Neuron (in vitro differentiated cells): Measurements from ENCODE around the gene ITPK1.

Experiments used
- H2AFZ ChIP-seq: one replicate; pipeline ENCODE4 v1.6.1; 2013; ENCODE audit warnings: low read depth, mild to moderate bottlenecking, inconsistent platforms, low read length, moderate library complexity
- H3K27me3 ChIP-seq: one replicate; pipeline ENCODE4 v1.6.1; 2013; ENCODE audit warnings: low read length; ENCODE audit not compliant: insufficient read depth
- H3K36me3 ChIP-seq: one replicate; pipeline ENCODE4 v1.6.1; 2013; ENCODE audit warnings: low read length; ENCODE audit not compliant: insufficient read depth
- H3K4me1 ChIP-seq: one replicate; pipeline ENCODE4 v1.6.1; 2013; ENCODE audit warnings: low read length; ENCODE audit not compliant: insufficient read depth
- H3K4me3 ChIP-seq: 2 replicates; pipeline ENCODE4 v1.5.1; 2013; ENCODE audit warnings: mild to moderate bottlenecking, low read length, moderate library complexity
- H3K9me3 ChIP-seq: one replicate; pipeline ENCODE4 v1.6.1; 2013; ENCODE audit warnings: low read length

ITPK1 gene

GRCh38 chr14:93002851-93003298 lies 112.8 kb downstream of the ITPK1 start:
- H3K36me3 ChIP-seq = no peaks in the 10 kb centered on the region
- H3K27me3 ChIP-seq = no peaks in the 10 kb centered on the region
- H2AFZ ChIP-seq = no peak overlapping the region
- peaks cover 30% of the 10 kb centered on the region for H3K4me1 ChIP-seq
- no peaks in the 10 kb centered on the region for H3K9me3 ChIP-seq
- H3K4me3 ChIP-seq = no peak overlapping the region

- H3K27me3 ChIP-seq = no peaks in the 10 kb centered on the region
- no peaks in the 10 kb centered on the region for H3K9me3 ChIP-seq
- no peak overlapping the region for H3K4me3 ChIP-seq
- H2AFZ ChIP-seq = no peak overlapping the region
- H3K4me1 ChIP-seq = peaks cover 28% of the 10 kb centered on the region
- no peaks in the 10 kb centered on the region for H3K36me3 ChIP-seq
These were observed 113.7 kb downstream of the ITPK1 start for GRCh38 chr14:93002049-93002448.

DNA sequence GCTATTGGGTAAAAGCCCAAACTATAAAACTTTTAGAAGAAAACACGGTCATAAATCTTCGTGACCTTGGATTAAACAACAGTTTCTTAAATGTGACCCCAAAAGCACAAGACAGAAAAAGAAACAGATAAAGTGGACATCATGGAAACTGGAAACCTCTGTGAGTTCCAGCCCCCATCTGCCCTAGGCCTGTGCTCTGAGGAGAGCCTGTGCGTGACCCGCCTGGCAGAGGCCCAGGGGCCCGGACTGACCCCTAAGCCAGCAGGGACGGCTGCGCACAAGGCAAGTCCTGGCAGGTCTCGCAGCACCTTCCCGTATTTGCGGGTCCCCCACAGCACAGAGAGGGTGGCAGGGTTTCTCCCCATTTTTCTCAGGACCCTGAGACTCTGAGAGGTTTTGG lies 116.8 kb downstream of the ITPK1 start:
- Histone ChIP-seq H2AFZ (no peak overlapping the region), H3K4me3 (no peak overlapping the region), H3K27me3 (no peaks in the 10 kb centered on the region), H3K4me1 (peaks cover 7% of the 10 kb centered on the region), H3K36me3 (no peaks in the 10 kb centered on the region), H3K9me3 (no peaks in the 10 kb centered on the region)

DNA sequence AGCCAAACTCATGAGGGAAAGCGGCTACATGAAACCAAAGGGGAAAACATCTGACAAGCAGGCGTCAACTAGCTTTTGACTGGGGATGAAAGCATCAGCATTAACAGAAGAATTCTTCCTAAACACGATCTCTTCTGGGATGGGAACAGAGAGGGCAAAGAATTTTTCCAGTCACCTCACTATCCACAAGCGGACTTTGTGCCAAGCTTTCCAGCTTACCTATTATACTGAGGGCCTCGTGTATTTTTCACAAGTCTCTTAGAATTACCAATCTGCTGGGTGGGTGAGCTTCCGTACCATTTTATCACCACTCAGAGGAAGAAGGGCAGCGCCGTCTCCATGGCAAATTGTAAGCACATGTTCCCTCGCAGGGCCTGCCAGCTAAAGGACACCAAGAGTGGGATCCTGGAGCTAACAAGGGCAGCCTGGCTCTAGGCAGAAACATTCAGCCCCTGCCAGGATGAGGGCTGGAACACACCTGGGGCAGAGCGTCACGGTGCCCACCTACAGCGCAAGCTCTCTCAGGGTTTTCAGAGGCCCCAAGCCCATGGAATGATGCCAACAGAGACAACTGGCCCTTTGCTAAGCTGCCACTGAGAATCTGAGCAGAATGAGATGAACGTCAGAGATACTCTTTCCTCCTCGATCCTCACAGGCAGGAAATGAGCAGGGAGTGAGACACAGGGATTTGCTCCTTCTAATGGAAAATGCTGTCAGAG lies 118.2 kb downstream of the ITPK1 start:
- no peaks in the 10 kb centered on the region for H3K27me3 ChIP-seq
- H3K4me3 ChIP-seq = no peak overlapping the region

DNA sequence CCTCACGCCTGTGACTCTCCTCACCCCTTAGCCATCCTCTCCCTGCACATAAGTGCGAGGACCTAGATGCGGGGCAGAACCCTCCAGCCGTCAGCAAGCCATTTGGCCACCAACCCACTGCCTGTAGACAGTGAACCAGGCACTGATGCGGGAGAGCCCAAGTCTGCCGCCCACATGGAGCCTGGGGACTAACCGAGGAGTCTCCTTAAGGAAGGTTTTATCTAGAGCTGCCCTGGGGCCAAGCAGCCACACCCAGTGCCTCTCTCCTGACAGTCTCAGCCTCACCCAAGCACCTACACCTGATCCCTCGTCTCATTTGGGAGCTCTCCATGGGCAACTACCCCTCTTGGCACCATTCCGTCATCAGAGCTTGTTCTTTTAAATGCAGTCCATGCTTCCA lies 120.1 kb downstream of the ITPK1 start:
- no peak overlapping the region for H3K4me3 ChIP-seq
- H2AFZ ChIP-seq = no peak overlapping the region
- H3K9me3 ChIP-seq = no peaks in the 10 kb centered on the region
- H3K27me3 ChIP-seq = no peaks in the 10 kb centered on the region
- no peaks in the 10 kb centered on the region for H3K36me3 ChIP-seq
- H3K4me1 ChIP-seq = peaks cover 12% of the 10 kb centered on the region

More for the DNA sequence above, 118.2 kb downstream of the ITPK1 start:
- Histone ChIP-seq H3K36me3 (no peaks in the 10 kb centered on the region), H3K4me1 (no peaks in the 10 kb centered on the region), H3K9me3 (no peaks in the 10 kb centered on the region), H2AFZ (no peak overlapping the region)

- H3K4me1 ChIP-seq = peaks cover 19% of the 10 kb centered on the region
- no peaks in the 10 kb centered on the region for H3K9me3 ChIP-seq
- no peak overlapping the region for H3K4me3 ChIP-seq
- H3K27me3 ChIP-seq = no peaks in the 10 kb centered on the region
- no peak overlapping the region for H2AFZ ChIP-seq
- H3K36me3 ChIP-seq = no peaks in the 10 kb centered on the region
These were observed 120.8 kb downstream of the ITPK1 start for GRCh38 chr14:92994942-92995341.

GRCh38 chr14:92994131-92994676 lies 121.5 kb downstream of the ITPK1 start:
- no peaks in the 10 kb centered on the region for H3K9me3 ChIP-seq
- no peak overlapping the region for H3K4me3 ChIP-seq
- no peaks in the 10 kb centered on the region for H3K36me3 ChIP-seq
- peaks cover 20% of the 10 kb centered on the region for H3K4me1 ChIP-seq
- H3K27me3 ChIP-seq = no peaks in the 10 kb centered on the region
- H2AFZ ChIP-seq = no peak overlapping the region

DNA sequence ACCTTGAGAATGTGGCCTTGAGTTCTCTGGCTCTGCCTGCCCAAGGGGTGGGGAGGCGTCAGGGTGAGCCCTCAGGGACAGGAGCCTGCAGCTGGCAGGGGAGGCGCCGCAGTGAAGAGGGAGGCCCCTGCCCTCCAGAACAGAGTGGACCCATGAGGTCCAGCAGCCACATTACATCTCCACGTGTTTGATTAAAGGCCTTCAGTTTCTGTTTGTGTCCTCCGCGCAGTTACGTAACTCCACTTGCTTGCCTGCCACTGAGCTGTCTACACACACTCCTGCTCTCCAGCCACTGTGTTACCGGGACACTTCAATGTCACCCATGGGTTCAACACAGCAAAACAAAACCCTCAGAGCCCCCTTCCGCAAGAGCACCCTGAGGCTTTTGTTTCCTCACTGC lies 122.4 kb downstream of the ITPK1 start:
- no peaks in the 10 kb centered on the region for H3K36me3 ChIP-seq
- no peak overlapping the region for H3K4me3 ChIP-seq
- H3K9me3 ChIP-seq = no peaks in the 10 kb centered on the region
- H3K4me1 ChIP-seq = peaks cover 20% of the 10 kb centered on the region
- no peak overlapping the region for H2AFZ ChIP-seq
- H3K27me3 ChIP-seq = no peaks in the 10 kb centered on the region

- Histone ChIP-seq H2AFZ (no peak overlapping the region), H3K27me3 (no peaks in the 10 kb centered on the region), H3K4me1 (peaks cover 20% of the 10 kb centered on the region), H3K9me3 (no peaks in the 10 kb centered on the region), H3K36me3 (no peaks in the 10 kb centered on the region), H3K4me3 (no peak overlapping the region)
These were observed 124.2 kb downstream of the ITPK1 start for GRCh38 chr14:92991536-92991935.

GRCh38 chr14:92990456-92991430 lies 125.0 kb downstream of the ITPK1 start:
- Histone ChIP-seq H2AFZ (no peak overlapping the region), H3K9me3 (no peaks in the 10 kb centered on the region), H3K4me1 (peaks cover 20% of the 10 kb centered on the region), H3K27me3 (no peaks in the 10 kb centered on the region), H3K4me3 (no peak overlapping the region), H3K36me3 (no peaks in the 10 kb centered on the region)

GRCh38 chr14:92988786-92989755 lies 126.7 kb downstream of the ITPK1 start:
- Histone ChIP-seq H3K27me3 (no peaks in the 10 kb centered on the region), H3K4me1 (peaks cover 20% of the 10 kb centered on the region), H2AFZ (no peak overlapping the region), H3K4me3 (no peak overlapping the region), H3K9me3 (no peaks in the 10 kb centered on the region), H3K36me3 (no peaks in the 10 kb centered on the region)

DNA sequence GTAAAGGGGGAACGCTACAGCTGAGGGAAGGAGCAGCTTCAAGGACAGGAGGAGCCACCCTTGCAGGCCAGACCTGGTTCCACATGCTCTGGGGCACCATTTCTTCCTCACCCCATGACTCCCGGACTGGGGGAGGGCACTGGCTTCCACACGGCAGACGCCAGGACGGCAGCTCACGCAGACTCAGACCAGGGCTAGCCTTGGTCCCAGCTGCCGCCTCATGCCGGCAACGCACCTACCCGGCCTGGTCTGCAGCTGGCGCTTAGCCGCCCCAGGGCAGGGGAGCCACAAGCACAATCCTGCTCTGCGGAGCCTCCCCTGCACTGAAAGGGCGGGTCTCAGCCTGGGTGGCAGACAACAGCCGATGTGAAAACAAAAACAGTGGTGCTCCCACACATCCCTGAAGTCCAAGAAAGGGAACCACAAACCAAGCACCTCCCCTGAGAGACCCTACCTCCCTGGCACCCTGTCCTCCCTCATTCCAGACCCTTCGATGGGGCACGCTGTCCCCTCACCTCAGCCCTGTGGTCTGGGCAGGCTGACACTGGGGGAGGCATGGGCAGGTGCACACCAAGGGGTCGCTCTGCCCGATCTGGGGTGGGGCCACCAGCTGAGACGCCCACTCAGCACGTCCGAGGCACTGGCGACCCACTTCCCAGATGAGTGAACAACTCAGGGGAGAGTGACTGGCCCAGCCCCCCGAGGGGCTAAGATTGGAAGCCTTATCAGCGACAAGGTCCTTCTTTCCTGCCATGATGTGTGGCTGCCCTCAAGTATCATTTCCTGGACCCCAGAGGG lies 127.8 kb downstream of the ITPK1 start:
- H3K4me1 ChIP-seq = peaks cover 20% of the 10 kb centered on the region
- no peaks in the 10 kb centered on the region for H3K27me3 ChIP-seq
- H2AFZ ChIP-seq = no peak overlapping the region
- no peaks in the 10 kb centered on the region for H3K36me3 ChIP-seq
- no peaks in the 10 kb centered on the region for H3K9me3 ChIP-seq
- H3K4me3 ChIP-seq = no peak overlapping the region
